Measurements from ENCODE around the gene DNM3. TPM values are rescaled to one million over a fixed set of nuclear protein-coding genes. Genes with fewer than 3 reads are reported as not detected.
A peak's percentile ranks its signal among the peaks of the same experiment; 100 is the strongest.

DNM3 gene
- total and polyA plus RNA-seq, 7 donors = 0.60 to 13.3 (median 3.9) TPM

- no peak for DNase-seq
- peaks cover 0 to 16% (median 0%) of the 10 kb centered on the region in 4 donors for H3K4me1 ChIP-seq
- TF ChIP-seq POLR2AphosphoS5 (IDR thresholded peaks at IDR 0.05) (no peak), POLR2A (IDR thresholded peaks at IDR 0.05) (no peak), EP300 (IDR thresholded peaks at IDR 0.05) (no peak)
- TF ChIP-seq, protein P1, sequence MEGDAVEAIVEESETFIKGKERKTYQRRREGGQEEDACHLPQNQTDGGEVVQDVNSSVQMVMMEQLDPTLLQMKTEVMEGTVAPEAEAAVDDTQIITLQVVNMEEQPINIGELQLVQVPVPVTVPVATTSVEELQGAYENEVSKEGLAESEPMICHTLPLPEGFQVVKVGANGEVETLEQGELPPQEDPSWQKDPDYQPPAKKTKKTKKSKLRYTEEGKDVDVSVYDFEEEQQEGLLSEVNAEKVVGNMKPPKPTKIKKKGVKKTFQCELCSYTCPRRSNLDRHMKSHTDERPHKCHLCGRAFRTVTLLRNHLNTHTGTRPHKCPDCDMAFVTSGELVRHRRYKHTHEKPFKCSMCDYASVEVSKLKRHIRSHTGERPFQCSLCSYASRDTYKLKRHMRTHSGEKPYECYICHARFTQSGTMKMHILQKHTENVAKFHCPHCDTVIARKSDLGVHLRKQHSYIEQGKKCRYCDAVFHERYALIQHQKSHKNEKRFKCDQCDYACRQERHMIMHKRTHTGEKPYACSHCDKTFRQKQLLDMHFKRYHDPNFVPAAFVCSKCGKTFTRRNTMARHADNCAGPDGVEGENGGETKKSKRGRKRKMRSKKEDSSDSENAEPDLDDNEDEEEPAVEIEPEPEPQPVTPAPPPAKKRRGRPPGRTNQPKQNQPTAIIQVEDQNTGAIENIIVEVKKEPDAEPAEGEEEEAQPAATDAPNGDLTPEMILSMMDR (IDR thresholded peaks at IDR 0.05) = no peak
- 94 to 100% methylated on average over 1 of the region's 1 CpG for WGBS, 2 donors
- no peaks in the 10 kb centered on the region for H3K9me3 ChIP-seq
- no peaks in the 10 kb centered on the region for H3K36me3 ChIP-seq
- H3K27me3 ChIP-seq = no peaks in the 10 kb centered on the region
- peak overlapping the region in 3 of 4 donors; percentile 10 to 57 (median 48) for H3K27ac ChIP-seq
- no peak overlapping the region for H3K4me3 ChIP-seq
- intact Hi-C loops (cut with DNase I) = no loop called here
These were observed 436.7 kb downstream of the DNM3 start for GRCh38 chr1:172277989-172278388.

GRCh38 chr1:172278478-172278877 lies 437.2 kb downstream of the DNM3 start:
- H3K27ac ChIP-seq = peak overlapping the region in 3 of 4 donors; percentile 10 to 57 (median 48)
- H3K4me3 ChIP-seq = no peak overlapping the region
- WGBS, 2 donors = 55 to 83% methylated on average over 1 of the region's 1 CpG
- H3K9me3 ChIP-seq = no peaks in the 10 kb centered on the region
- intact Hi-C loops (cut with DNase I) = no loop called here
- no peak for DNase-seq
- TF ChIP-seq POLR2A (IDR thresholded peaks at IDR 0.05) (no peak), EP300 (IDR thresholded peaks at IDR 0.05) (no peak), POLR2AphosphoS5 (IDR thresholded peaks at IDR 0.05) (peak in 3 of 4 donors; percentile 35 to 57 (median 35))
- TF ChIP-seq, protein P1 (IDR thresholded peaks at IDR 0.05) = no peak
- peaks cover 0 to 16% (median 0%) of the 10 kb centered on the region in 4 donors for H3K4me1 ChIP-seq
- no peaks in the 10 kb centered on the region for H3K27me3 ChIP-seq
- H3K36me3 ChIP-seq = no peaks in the 10 kb centered on the region

DNA sequence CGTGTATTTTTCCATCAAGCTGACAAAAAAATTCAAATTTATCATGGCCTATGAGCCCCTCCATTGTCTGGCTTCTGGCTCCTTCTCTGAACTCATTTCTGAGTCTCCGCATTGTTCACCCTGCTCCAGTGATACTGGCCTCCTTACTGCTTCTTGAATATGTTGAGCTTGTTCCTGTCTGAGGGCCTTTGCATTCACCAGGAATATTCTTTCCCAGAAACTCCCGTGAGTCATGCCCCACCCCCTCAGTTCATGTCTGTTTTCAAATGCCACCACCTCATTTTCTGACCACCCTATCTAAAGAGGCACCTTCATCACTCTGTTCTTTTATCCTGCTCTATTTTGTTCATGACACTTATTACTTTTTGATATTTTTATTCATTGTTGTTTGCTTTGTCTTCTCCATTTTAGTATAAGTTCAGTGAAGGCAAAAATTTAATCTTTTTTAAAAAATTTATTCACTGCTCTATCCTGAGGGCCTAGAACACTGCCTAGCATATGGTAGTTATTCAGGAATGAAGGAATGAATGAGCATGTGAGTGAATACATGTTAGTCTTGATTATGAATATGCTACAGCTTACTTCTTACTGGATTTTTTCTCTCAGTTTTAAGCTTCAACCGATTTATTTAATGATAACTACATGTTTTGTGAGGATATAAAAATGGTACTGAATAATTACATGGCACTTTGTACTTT lies 438.8 kb downstream of the DNM3 start:
- intact Hi-C loops (cut with DNase I) = loop anchor here (10.0 kb wide), 1 partner anchor 135 kb away; no protein-coding TSS in a partner anchor
- no peaks in the 10 kb centered on the region for H3K9me3 ChIP-seq

DNA sequence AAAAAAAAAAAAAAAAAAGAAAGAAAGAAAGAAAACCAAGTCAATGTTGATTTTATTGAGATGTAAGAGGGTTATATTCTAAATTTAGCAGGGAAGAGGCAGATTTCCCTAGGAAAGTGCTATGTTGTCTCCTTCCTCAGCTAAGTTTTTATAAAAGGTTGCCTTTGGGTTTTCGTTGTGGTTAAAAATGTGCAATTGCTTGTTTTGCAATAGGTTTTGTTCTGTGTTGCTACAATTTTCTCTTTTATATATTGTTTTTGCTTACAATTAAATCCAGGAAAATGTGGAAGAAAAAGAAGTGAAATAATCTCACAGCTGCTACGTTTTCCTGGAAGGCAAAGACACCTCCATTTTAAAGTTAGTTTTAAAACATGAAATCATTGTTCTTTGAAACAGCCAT lies 442.5 kb downstream of the DNM3 start:
- WGBS, 2 donors = 86 to 93% methylated on average over 2 of the region's 2 CpGs
- TF ChIP-seq POLR2A (IDR thresholded peaks at IDR 0.05) (no peak), POLR2AphosphoS5 (IDR thresholded peaks at IDR 0.05) (no peak), EP300 (IDR thresholded peaks at IDR 0.05) (no peak)
- TF ChIP-seq, protein P1 (IDR thresholded peaks at IDR 0.05) = no peak
- intact Hi-C loops (cut with DNase I) = loop anchor here (10.0 kb wide), 1 partner anchor 139 kb away; no protein-coding TSS in a partner anchor

More for the DNA sequence above, 438.8 kb downstream of the DNM3 start:
- H3K36me3 ChIP-seq = no peaks in the 10 kb centered on the region
- no peak for TF ChIP-seq EP300 (IDR thresholded peaks at IDR 0.05)
- TF ChIP-seq, protein P1 (IDR thresholded peaks at IDR 0.05) = no peak
- TF ChIP-seq POLR2AphosphoS5 (IDR thresholded peaks at IDR 0.05) = no peak
- TF ChIP-seq POLR2A (IDR thresholded peaks at IDR 0.05) = no peak
- no peak for DNase-seq
- 86 to 88% methylated on average over 4 of the region's 4 CpGs for WGBS, 2 donors
- H3K4me3 ChIP-seq = no peak overlapping the region
- H3K27ac ChIP-seq = no peak overlapping the region
- peaks cover 0 to 23% (median 3%) of the 10 kb centered on the region in 4 donors for H3K4me1 ChIP-seq
- H3K27me3 ChIP-seq = no peaks in the 10 kb centered on the region

More for the DNA sequence above, 442.5 kb downstream of the DNM3 start:
- Histone ChIP-seq H3K4me3 (no peak overlapping the region), H3K9me3 (no peaks in the 10 kb centered on the region), H3K36me3 (no peaks in the 10 kb centered on the region), H3K27ac (peak overlapping the region in 2 of 4 donors; percentile 7 to 13), H3K27me3 (no peaks in the 10 kb centered on the region), H3K4me1 (peaks cover 0 to 30% (median 19%) of the 10 kb centered on the region in 4 donors)
- DNase-seq = no peak
